Inflammatory macrophage treated with lipopolysaccharide for 1 hour (primary cell): ENCODE data around the gene NRDE2.

ENCODE experiments used
- DNase-seq, 2 donors: peaks; one replicate each; pipeline ENCODE4 v3.0.0-alpha.2; 2020 to 2022

Gene NRDE2

DNA sequence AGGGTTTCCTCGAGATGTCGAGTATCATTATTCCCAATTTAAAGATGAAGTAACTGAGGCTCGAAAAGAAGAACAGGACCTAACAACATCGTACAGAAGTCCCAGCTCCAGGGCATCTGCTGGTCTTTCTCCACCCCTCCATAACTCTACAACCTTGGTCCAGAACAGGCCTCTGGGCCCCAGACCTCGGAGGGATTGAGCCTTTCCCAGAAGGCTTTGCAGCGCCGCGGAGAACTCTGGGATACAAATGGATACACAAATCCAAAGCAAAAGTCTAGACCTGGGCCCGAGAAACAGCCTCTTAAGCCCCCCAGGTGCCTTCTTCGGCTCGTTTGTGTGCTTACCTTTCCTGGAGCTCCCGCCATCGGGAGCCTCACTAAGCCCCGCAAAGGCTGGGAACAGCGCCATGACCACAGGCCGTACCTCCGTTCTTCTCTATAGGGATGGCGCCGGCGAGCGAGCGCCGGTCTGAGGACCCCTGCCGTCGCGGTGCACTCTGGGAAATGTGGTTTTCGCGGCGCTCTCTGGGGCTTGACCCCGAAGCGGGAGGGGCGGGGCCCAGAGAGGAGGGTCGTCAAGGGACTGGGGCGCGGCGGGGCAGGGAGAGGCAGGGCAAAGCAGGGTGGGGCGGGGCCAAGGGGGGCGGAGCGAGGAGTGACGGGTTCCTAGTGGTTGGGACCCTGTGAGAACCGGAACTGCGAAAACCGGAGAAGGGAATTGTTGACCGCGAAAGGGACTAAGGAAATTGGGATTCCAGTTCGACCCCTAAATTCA lies at the start of gene NRDE2:
TSS of gene NRDE2 (minus strand) at position 445 of the 774 bp plus-strand sequence. CDS start at position 408, 37 bp downstream.
- DNase-seq = peak; percentile 97 to 98

DNA sequence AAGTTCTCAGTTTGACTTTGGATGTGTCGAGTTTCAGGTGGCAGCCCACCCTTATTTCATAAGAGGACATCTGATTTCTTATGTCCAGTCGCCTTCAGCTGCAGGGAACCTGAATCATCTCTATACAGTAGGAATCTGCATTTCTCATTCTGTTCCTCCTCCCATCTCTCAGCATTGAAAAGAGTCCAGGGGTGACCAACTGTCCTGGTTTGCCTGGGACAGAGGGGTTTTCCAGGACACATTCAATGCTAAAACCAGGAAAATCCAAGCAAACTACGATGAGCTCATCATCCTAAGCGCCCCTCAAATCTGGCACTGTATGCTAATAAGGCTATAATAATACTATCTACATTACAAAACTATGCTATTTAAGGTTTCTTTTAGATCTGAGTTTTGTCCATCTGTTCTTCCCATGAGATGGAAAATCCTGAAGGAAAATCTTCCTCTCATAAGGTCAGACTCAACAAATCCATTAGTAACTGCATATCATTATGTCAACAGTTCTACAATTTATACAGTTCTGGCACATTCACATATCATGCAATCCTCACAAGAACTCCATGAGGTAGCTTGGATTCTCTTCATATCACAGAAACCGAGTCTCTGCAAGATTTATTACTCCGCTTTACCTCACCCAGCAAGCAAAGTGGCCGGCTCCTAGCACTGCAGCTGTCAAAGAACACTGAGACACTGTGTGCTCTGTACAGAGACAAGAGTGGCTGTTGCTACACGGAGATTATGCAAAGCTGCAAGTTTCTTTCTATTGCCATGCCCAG lies 49.5 kb upstream of the NRDE2 start:
- no peak for DNase-seq

- no peak for DNase-seq
Observed at GRCh38 chr14:90379106-90379505, 47.4 kb upstream of the NRDE2 start.

GRCh38 chr14:90378249-90378648 lies 46.5 kb upstream of the NRDE2 start:
- DNase-seq = no peak

DNA sequence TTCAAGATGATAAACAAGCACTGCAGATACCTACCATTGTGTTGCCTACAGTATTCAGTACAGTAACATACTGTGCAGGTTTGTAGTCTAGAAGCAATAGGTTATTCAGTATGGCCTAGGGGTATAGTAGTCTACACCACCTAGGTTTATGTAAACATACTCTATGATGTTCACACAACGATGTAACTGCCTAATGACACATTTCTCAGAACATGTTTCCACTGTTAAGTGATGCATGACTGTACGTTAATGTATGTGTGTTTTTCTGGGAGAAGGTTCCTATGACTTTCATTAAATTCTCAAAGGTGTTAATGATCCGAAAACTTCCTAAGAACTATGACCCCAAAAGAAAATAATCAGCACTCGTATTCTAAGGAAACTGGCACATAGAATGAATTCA lies 44.2 kb upstream of the NRDE2 start:
- no peak for DNase-seq

DNA sequence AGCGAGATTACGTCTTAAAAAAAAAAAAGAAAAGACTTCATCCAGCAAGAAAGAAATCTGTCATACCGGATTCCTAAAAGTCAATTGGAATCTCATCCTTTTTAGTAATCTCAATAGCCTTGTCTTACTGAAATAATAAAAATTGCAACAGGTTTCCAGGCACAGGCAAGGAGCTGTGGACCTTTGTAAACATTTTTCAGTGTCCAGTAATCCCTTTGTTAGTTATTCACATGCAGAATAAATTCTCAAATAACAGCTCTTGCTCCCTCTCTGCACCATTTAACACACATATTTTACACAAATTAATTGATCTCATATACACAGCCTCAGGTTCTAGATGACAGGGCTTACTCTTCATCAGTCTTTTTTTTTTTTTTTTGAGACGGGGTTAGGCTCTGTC lies 43.1 kb upstream of the NRDE2 start:
- DNase-seq = no peak

- no peak for DNase-seq
Observed at GRCh38 chr14:90373887-90374286, 42.1 kb upstream of the NRDE2 start.

DNA sequence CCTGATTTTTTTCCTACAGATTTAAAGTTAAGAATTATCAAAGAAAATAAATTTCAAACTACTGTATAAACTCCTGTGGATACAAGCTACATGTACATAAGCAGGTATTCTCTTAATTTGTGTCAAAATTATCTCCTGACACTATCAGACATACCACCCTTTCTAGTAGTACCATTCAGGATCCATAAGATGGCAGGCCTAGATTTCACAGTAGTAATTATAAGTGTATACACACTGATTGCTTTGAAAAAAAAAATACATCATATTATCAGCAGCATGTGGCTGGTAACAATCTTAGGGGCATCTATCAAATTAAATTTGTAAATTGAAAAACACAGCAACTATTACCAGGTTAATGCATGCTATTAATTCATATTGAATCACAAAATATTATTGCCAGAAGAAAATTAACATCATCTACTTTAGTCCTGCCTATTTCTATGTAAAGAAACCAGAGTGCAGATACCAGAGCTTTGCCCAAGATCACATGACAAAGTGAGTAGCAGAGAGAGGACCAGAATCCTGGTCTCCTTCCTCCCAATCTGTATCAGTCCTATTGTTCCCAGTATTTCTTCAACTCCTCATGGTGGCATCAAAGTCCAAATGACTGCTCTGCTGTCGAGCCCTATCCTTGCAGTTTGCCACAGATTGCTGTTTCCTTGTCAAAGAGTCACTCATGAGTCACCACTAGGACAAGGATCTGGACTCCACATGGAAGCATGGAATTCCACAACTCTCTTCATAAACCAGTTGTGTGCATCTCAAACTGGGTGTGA lies 37.4 kb upstream of the NRDE2 start:
- DNase-seq = no peak

DNA sequence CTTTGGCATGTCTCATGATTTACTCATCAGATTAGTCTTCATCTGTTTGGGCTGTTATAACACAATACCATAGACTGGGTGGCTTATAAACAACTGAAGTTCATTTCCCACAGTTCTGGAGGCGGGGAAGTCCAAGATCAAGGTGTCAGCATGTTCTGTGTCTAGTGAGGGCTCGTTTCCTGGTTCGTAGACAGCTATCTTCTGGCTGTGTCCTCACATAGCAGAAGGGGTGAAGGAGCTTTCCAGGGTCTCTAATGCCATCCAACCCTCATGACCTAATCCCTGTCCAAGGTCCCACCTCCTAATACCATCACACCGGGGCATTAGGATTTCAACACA lies 30.8 kb upstream of the NRDE2 start:
- DNase-seq = no peak

DNA sequence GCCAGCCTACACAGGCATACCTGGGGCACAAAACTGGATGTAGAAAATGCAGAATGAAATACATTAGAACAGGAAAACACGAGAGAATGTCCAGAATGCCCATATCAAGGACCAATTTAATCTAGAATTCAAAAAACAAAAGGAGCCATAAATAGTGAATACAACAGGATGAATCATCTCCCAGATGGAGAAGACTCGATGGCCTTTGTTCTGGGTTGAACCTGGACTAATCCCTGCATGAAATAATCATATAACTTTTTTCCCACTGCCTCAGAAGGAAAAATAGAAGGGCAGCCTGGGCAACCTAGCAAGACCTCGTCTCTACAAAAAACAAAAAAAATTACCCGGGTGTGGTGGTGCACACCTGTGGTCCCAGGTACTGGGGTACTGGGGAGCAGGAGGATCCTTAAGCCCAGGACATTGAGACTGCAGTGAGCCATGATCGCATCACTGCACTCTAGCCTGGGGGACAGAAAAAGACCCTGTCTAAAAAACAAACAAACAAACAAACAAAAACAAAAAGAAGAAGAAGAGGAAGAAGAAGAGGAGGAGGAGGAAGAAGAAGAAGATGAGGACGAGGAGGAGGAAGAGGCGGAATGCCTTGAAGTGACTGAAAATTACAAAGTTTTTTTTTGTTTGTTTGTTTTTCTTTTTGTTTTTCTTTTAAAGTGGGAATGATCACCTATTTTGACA lies 30.3 kb upstream of the NRDE2 start:
- DNase-seq = no peak

DNA sequence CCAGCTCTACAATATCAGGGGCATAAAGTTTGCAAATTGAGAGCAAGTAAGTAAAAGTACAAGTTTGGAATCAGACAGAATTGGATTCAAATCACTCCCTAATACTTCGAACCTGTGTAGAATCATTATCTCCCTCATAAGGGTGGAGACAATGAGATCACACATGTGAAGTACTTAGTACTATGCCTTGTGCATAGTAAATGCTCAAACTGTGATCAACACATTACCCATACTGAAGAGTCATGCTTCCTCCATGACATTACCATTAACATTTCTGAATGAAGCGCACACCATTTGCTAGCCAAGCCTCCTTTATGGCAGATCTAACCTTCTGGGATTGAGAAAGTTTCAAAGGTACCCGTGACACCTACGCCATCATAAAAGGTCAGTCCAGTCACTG lies 26.6 kb upstream of the NRDE2 start:
- no peak for DNase-seq

GRCh38 chr14:90356925-90357324 lies 25.2 kb upstream of the NRDE2 start:
- no peak for DNase-seq

GRCh38 chr14:90355540-90356518 lies 24.1 kb upstream of the NRDE2 start:
- no peak for DNase-seq

DNA sequence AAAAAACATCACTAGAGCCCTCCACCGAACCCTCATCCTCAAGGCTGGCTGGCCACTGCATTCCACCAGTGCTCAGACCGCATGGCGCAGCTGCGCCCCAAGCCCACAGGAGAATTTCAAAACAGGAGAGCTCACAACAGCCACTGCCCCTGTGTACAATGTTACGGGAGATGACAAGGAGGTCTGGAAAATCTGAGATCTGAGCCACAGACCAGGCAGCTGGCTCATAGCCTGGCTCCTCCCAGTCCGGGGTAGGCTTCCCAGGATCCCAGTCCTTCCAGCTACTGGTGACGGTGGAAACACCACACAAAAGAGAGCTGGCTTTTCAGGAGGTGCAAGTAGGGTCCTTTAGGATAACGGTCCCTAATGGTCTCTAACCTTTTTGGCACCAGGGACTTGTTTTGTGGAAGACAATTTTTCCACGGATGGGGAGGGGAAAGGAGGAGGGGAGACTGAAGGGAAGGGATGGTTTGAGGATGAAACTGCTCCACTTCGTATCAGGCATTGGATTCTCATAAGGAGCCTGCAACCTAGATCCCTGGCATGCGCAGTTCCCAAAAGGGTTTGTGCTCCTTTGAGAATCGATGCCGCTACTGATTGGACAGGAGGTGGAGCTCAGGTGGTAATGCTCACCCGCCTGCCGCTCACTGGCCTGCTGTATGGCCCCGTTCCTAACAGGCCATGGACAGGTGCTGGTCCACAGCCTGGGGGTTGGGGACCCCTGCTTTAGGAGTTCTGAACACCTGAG lies 23.0 kb upstream of the NRDE2 start:
- no peak for DNase-seq

GRCh38 chr14:90349739-90350138 lies 18.0 kb upstream of the NRDE2 start:
- DNase-seq = peak; percentile 24 to 41

- no peak for DNase-seq
Observed at GRCh38 chr14:90348270-90348669, 16.5 kb upstream of the NRDE2 start.

- peak; percentile 40 to 83 for DNase-seq
Observed at GRCh38 chr14:90345239-90345557, 13.5 kb upstream of the NRDE2 start.

- no peak for DNase-seq
Observed at GRCh38 chr14:90344331-90345238, 12.8 kb upstream of the NRDE2 start.

DNA sequence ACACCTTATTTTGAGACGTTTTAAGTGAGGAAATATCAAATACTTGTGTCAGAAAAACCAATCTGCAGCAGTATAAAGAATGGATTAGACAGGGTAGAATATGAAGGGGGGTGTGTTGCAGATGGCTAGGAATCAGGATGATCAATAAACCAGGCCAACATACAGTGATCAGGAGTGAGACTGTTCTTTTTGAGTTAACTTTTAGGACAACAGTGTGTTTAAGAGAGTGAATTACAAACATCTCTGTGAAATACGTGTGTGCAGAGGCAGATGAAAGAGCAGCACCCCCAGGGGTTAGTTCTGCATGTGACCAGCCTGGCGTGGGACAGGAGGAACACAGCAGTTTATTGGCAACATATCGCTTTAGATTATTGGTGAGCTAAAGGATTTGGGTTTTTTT lies 10.6 kb upstream of the NRDE2 start:
- no peak for DNase-seq

DNA sequence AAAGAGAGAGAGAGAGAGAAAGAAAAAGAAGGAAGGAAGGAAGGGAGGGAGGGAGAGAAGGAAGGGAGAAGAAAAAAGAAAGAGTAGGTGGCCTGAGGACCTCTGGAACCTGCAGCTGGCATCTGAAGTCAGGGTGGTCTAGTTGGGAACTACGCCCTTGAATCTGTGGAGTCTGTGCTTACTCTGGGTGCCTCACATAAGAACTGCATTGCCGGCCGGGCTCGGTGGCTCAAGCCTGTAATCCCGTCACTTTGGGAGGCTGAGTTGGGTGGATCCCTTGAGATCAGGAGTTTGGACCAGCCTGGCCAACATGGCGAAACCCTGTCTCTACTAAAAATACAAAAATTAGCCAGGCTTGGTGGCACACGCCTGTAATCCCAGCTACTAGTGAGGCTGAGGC lies 10.0 kb upstream of the NRDE2 start:
- DNase-seq = no peak
